GM19099 (cell line): ENCODE results near the gene PTX3.

Experiments used
- POLR2A ChIP-seq: IDR thresholded peaks from 3 replicates; pipeline ENCODE4 v1.6.1; 2011; ENCODE audit warnings: low read depth; ENCODE audit not compliant: insufficient read length; ENCODE audit errors: extremely low read depth

PTX3 gene

GRCh38 chr3:157412323-157412855, 24.3 kb upstream of the PTX3 start:
- TF ChIP-seq POLR2A: no peak

GRCh38 chr3:157414861-157415260, 21.8 kb upstream of the PTX3 start:
- TF ChIP-seq POLR2A: no peak

- TF ChIP-seq POLR2A: no peak
Measured at GRCh38 chr3:157416347-157417087, 20.1 kb upstream of the PTX3 start.

GRCh38 chr3:157417247-157417646, 19.4 kb upstream of the PTX3 start:
- TF ChIP-seq POLR2A: no peak

GRCh38 chr3:157418104-157418503, 18.5 kb upstream of the PTX3 start:
- no peak for TF ChIP-seq POLR2A

GRCh38 chr3:157420606-157421130, 16.0 kb upstream of the PTX3 start:
- TF ChIP-seq POLR2A: no peak

- no peak for TF ChIP-seq POLR2A
Measured at GRCh38 chr3:157423337-157423736, 13.3 kb upstream of the PTX3 start.

- TF ChIP-seq POLR2A: no peak
Measured at GRCh38 chr3:157427901-157428300, 8.7 kb upstream of the PTX3 start.

- TF ChIP-seq POLR2A: no peak
Measured at GRCh38 chr3:157428853-157429252, 7.8 kb upstream of the PTX3 start.

- TF ChIP-seq POLR2A: no peak
Measured at GRCh38 chr3:157429708-157430107, 6.9 kb upstream of the PTX3 start.

GRCh38 chr3:157438194-157438730, 1.6 kb downstream of the PTX3 start:
- TF ChIP-seq POLR2A: no peak

GRCh38 chr3:157441102-157441624, 4.5 kb downstream of the PTX3 start:
- no peak for TF ChIP-seq POLR2A

GRCh38 chr3:157442729-157443128, 6.1 kb downstream of the PTX3 start:
- TF ChIP-seq POLR2A: no peak

GRCh38 chr3:157443905-157444796, 7.5 kb downstream of the PTX3 start:
- TF ChIP-seq POLR2A: no peak

GRCh38 chr3:157444797-157445184, 8.1 kb downstream of the PTX3 start:
- no peak for TF ChIP-seq POLR2A
